Duodenal mucosa (tissue), 2 donors: ENCODE measurements around the gene TANGO2.

ENCODE experiments used
- H3K27ac ChIP-seq: one replicate; pipeline ENCODE4 v1.7.0; 2013; ENCODE audit warnings: low read depth, low read length
- H3K27me3 ChIP-seq, 2 donors: one replicate each; pipeline ENCODE4 v1.7.0; 2013; ENCODE audit warnings: low read length in 2 of 2, control low read depth in 1 of 2; ENCODE audit not compliant: insufficient read depth in 2 of 2, control insufficient read depth in 1 of 2
- H3K36me3 ChIP-seq, 2 donors: one replicate each; pipeline ENCODE4 v1.7.0; 2013; ENCODE audit warnings: low read length in 2 of 2, control low read depth in 1 of 2; ENCODE audit not compliant: insufficient read depth in 2 of 2, control insufficient read depth in 1 of 2
- H3K4me1 ChIP-seq, 2 donors: one replicate each; pipeline ENCODE4 v1.7.0; 2013; ENCODE audit warnings: low read length in 2 of 2, control low read depth in 1 of 2; ENCODE audit not compliant: insufficient read depth in 2 of 2, control insufficient read depth in 1 of 2
- H3K4me3 ChIP-seq, 2 donors: one replicate each; pipeline ENCODE4 v1.7.0; 2013; ENCODE audit warnings: low read length in 2 of 2, low read depth in 1 of 2
- H3K9ac ChIP-seq, 2 donors: one replicate each; pipeline ENCODE4 v1.7.0; 2013; ENCODE audit warnings: low read length in 2 of 2, low read depth in 1 of 2
- H3K9me3 ChIP-seq, 2 donors: one replicate each; pipeline ENCODE4 v1.7.0; 2013; ENCODE audit warnings: low read length in 2 of 2, control low read depth in 1 of 2; ENCODE audit not compliant: control insufficient read depth in 1 of 2

The TANGO2 gene

DNA sequence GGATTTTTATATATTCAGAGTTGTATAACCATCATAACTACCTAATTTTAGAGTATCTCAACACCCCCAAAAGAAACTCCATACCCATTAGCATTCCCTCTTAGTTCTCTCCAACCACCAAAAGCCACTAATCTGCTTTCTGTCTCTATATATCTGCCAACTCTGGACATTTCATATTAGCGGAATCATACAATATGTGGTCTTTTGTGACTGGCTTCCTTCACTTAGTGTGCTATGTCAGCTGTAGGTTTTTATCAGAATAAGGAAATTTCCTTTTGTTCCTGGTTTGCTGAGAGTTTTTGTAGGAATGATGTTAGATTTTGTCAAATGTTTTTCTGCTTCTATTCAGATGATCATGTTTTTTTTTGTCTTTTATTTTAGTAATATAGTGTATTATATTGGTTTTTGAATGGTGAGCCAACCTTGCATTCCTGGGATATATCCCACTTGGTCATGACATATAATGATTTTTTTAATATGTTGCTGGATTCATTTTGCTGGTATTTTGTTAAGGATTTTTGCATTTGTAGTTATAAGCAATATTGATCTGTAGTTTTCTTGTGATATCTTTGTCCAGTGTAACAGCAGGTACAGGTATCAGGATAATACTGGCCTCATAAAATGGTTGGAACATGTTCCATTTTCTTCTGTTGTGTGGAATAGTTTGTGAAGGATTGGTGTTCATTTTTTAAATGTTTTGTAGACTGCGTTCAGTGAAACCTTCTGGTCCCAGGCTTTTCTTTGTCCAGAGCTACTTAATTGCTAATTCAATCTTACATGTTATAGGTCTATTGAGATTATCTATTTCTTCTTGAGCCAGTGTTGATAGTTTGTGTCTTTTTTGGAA is 75.9 kb downstream of the TANGO2 start:
- H3K4me3 ChIP-seq = no peak overlapping the region
- no peak overlapping the region for H3K27ac ChIP-seq
- H3K36me3 ChIP-seq = peaks cover 43 to 91% of the 10 kb centered on the region in 2 donors
- no peaks in the 10 kb centered on the region for H3K9me3 ChIP-seq
- no peaks in the 10 kb centered on the region for H3K27me3 ChIP-seq
- H3K4me1 ChIP-seq = no peaks in the 10 kb centered on the region
- H3K9ac ChIP-seq = no peak overlapping the region

DNA sequence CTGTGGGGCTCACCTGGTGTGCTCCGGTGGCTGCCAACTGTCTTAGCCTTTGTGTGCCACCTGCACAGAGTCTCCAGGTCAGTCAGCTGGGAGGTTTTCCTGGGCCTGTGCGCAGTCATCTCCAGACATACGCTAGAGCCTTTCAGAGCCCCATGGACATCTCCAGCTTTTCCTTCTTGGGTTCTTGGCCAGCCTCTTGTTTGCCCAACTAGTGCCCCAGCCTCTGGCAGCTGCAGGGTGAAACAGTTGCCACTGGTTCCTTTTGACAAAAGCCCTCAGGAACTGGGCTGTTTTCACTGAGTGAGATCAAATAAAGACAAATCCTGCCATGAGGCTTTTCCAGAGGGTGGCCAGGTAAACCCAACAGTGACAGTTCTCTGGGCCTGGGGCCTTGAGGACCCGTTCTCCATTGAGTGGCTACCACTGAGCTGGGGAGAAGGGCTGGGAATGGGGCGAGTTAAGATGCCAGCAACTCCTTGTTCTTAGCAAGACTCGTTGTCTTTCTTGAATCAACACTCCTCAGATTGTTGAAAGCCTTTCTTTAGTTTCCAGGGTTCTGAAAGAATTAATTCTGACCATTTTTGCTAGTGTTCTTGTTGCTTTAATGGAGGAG is 78.3 kb downstream of the TANGO2 start:
- Histone ChIP-seq H3K9me3 (no peaks in the 10 kb centered on the region), H3K9ac (no peak overlapping the region), H3K27me3 (no peaks in the 10 kb centered on the region), H3K27ac (no peak overlapping the region), H3K4me1 (no peaks in the 10 kb centered on the region), H3K36me3 (peaks cover 37 to 87% of the 10 kb centered on the region in 2 donors), H3K4me3 (no peak overlapping the region)

DNA sequence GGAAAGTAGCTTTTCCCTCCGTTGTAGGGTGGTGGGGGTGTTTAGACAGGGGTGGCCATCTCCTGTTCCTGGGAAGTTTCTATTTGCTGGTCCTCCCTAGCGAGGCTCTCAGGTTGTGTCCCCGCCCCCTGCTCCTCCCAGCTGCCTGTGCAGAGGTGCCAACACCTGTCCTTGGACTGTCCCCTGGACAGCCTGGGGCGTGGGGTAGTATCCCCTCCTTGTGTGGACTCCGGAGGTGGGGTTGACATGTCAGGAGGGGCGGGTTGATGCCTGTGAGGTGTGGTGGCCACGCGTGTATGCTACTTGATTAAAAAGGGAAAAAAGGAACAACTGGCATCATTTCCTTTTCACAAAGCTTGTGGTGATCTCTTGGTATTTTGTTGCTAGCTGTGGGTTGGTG is 80.7 kb downstream of the TANGO2 start:
- Histone ChIP-seq H3K9ac (no peak overlapping the region), H3K9me3 (no peaks in the 10 kb centered on the region), H3K27ac (no peak overlapping the region), H3K4me1 (no peaks in the 10 kb centered on the region), H3K4me3 (no peak overlapping the region), H3K27me3 (no peaks in the 10 kb centered on the region), H3K36me3 (peaks cover 49 to 85% of the 10 kb centered on the region in 2 donors)

DNA sequence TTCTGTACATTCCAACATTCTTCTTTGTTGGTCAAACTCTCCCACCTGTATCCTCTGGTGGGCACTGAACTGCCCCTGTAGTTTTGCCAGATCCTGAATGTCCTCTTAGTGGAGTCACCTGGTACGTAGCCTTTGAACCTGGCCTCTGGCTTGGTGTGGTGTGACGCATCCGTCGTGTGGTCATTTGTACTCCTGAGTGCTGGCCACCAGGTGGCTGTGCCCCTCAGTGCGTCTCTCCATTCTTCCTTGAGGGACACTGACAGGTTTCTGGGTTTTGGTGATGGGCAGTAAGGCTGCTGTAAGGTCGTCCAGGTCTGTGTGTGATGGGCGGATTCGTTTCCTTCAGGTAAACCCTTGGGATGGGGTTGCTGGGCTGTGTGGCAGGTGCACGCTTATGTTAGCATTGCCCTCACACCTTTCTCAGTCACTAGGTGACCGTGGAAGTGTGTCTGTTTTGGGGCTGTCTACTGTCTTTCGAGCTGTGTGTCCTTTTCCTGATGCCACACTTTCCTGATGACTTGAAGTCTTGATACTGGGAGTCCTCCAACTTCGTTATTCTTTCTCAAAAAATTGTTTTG is 81.4 kb downstream of the TANGO2 start:
- H3K27me3 ChIP-seq = no peaks in the 10 kb centered on the region
- no peak overlapping the region for H3K9ac ChIP-seq
- no peak overlapping the region for H3K4me3 ChIP-seq
- H3K27ac ChIP-seq = no peak overlapping the region
- peaks cover 53 to 85% of the 10 kb centered on the region in 2 donors for H3K36me3 ChIP-seq
- H3K4me1 ChIP-seq = no peaks in the 10 kb centered on the region
- H3K9me3 ChIP-seq = no peaks in the 10 kb centered on the region

DNA sequence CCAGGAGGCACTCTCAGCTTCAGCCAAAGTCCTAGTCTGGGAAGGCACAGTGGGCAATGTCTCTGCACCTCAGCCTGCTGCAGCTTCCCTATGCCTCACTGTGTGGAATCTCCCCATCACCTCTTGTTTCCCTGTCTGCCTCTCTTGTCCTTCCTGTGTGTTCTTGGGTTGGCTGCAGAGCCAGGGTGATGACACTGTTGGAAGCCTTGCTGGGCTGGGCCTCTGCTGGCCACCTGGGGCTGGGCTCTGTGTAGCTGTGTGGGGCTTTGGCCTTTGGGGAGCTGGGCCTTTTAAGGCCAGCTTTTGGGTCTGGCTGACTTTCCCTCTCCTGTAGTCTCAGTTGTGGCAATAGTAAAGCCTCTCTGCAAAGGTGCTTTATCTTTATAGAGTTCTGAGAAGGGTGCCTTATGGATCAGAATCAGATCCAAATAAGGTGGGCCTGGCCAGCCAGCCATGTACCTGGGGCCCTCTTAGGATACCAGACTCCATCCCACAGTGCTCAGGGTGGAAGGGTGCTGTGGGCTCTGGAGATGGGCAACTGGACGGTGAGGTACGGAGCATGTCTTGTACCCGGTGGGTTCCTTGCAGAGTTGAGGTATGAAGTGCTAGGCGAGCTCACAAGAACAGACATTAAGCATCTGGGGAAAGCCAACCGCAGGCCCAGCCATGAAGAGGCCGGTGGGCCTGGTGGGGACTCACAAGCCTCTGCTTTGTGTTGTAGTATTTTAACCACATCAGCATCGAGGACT is 84.7 kb downstream of the TANGO2 start:
- Histone ChIP-seq H3K27me3 (no peaks in the 10 kb centered on the region), H3K4me1 (no peaks in the 10 kb centered on the region), H3K9ac (no peak overlapping the region), H3K4me3 (no peak overlapping the region), H3K36me3 (peaks cover 60 to 90% of the 10 kb centered on the region in 2 donors), H3K9me3 (no peaks in the 10 kb centered on the region), H3K27ac (no peak overlapping the region)

DNA sequence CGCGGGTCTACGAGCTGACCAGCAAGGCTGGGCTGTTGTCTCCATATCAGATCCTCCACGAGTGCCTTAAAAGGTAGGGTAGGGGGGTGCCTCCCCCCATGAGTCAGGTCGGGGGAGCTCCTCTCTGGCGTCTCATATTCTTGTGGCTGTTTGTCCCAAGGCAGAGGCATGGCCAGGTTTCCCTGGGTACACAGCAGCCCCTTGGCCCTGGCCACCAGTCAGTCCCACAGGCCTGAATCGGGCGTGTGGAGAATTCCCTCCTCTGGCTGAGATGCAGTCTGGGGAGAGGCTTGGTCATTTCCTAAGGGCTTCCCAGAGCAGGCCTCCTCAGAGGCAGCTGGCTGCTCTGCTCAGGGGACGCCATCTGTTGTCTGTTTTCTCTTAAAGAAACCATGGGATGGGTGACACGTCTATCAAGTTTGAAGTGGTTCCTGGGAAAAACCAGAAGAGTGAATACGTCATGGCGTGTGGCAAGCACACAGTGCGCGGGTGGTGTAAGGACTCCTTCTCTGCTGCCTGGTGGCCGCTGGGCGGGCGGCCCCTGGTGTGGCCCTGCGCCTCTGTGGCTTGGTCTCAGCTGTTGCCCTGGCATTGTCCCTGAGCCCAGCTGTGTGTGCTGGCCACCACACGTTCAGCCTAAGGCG is 85.4 kb downstream of the TANGO2 start:
- Histone ChIP-seq H3K27me3 (no peaks in the 10 kb centered on the region), H3K9me3 (no peaks in the 10 kb centered on the region), H3K36me3 (peaks cover 60 to 89% of the 10 kb centered on the region in 2 donors), H3K9ac (no peak overlapping the region), H3K4me1 (no peaks in the 10 kb centered on the region), H3K4me3 (no peak overlapping the region), H3K27ac (no peak overlapping the region)

DNA sequence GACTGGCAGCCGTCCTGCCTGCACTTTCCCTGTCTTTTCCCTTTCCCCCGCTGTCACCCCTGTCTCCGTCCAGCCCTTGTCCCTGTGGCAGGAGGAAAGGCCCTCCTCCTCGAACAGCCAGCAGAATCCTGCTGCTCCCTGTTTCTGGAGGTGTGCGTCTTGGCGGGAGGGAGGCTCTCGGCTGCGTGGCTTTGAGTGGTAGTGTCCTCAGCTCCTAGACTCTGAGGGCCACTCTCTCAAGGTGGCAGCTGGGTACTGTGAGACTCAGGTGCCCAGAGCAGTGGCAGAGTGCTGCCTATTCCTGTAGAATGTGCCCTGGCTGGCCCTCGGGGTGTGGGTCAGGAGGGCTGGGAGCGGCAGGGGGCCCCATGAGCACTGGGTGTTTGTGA is 85.9 kb downstream of the TANGO2 start:
- H3K36me3 ChIP-seq = peaks cover 57 to 88% of the 10 kb centered on the region in 2 donors
- H3K4me3 ChIP-seq = no peak overlapping the region
- no peaks in the 10 kb centered on the region for H3K4me1 ChIP-seq
- no peaks in the 10 kb centered on the region for H3K27me3 ChIP-seq
- H3K9me3 ChIP-seq = no peaks in the 10 kb centered on the region
- no peak overlapping the region for H3K27ac ChIP-seq
- no peak overlapping the region for H3K9ac ChIP-seq

GRCh38 chr22:20107471-20107901 is 86.6 kb downstream of the TANGO2 start:
- no peaks in the 10 kb centered on the region for H3K9me3 ChIP-seq
- no peaks in the 10 kb centered on the region for H3K4me1 ChIP-seq
- no peaks in the 10 kb centered on the region for H3K27me3 ChIP-seq
- peaks cover 51 to 86% of the 10 kb centered on the region in 2 donors for H3K36me3 ChIP-seq
- H3K27ac ChIP-seq = no peak overlapping the region
- H3K4me3 ChIP-seq = no peak overlapping the region
- H3K9ac ChIP-seq = no peak overlapping the region

DNA sequence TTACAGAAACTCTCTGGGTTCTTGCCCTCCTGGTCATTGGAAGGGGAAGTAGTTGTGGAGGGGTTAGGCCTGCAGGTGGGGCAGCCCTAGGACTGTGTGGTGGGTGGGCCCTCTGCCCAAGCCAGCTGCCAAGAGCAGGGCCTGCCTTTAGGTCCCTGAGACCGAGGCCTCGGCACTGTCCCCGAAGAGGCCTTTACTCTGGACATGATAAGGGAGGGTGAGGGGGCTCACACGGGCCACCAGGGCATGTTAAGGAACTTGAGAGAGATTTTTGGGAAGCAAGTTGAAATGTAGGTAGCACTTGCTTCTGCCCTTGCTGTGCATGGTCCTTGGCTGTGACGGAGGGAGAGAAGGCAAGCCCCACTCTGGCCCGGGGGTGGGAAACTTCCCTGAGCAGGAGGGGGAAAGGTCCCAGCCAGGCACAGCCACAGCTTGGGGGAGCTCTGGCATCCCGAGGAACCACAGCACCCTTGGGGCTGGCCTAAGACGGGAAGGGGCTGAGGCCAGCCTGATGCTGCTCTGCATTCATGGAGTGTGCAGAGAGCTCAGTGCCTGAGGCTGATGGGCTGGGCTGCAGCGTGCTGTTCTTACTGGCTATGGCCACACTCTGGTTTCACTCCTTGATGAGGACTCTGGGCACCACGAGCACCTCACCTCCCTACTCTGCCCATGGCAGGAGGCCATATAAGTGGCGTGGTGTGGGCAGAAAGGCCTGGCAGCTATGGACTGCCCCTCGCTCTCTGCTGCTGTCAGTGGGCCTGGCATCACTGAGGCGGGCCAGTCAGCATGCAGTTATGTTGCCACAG is 87.2 kb downstream of the TANGO2 start:
- Histone ChIP-seq H3K4me3 (no peak overlapping the region), H3K4me1 (no peaks in the 10 kb centered on the region), H3K36me3 (peaks cover 51 to 89% of the 10 kb centered on the region in 2 donors), H3K9ac (no peak overlapping the region), H3K27ac (no peak overlapping the region), H3K9me3 (no peaks in the 10 kb centered on the region), H3K27me3 (no peaks in the 10 kb centered on the region)
